Right lung (tissue), 5 donors: ENCODE results near the gene VSIG4. TPM values are rescaled to one million over a fixed set of nuclear protein-coding genes. Genes with fewer than 3 reads are reported as not detected.

Source experiments
- DNase-seq, 2 donors: peaks; one replicate each; pipeline ENCODE4 v3.0.0-alpha.2; 2013
- polyA plus RNA-seq, 5 donors: library from polyadenylated mRNA; unstranded; fragments of 120-200 nt; gene quantifications; one replicate each; pipeline versions ENCODE4 v1.2.1 to v1.2.3, GENCODE V29; 2013; ENCODE audit warnings: inconsistent platforms in 1 of 5, low replicate concordance in 1 of 5; ENCODE audit not compliant: insufficient read length in 5 of 5, insufficient read depth in 1 of 5

Gene VSIG4
- polyA plus RNA-seq, 5 donors: 6.7 to 13.5 (median 11.1) TPM

- DNase-seq: no peak
Measured at GRCh38 chrX:66009231-66009845, 30.5 kb downstream of the VSIG4 start.

GRCh38 chrX:66008328-66008970 lies 31.4 kb downstream of the VSIG4 start:
- DNase-seq: no peak

- DNase-seq: no peak
Measured at GRCh38 chrX:66007851-66008250, 32.0 kb downstream of the VSIG4 start.

- DNase-seq: no peak
Measured at GRCh38 chrX:66005830-66006449, 33.9 kb downstream of the VSIG4 start.

- DNase-seq: no peak
Measured at GRCh38 chrX:66004928-66005829, 34.7 kb downstream of the VSIG4 start.

GRCh38 chrX:66002824-66003680 lies 36.8 kb downstream of the VSIG4 start:
- no peak for DNase-seq

GRCh38 chrX:66001596-66001995 lies 38.3 kb downstream of the VSIG4 start:
- DNase-seq: no peak

- no peak for DNase-seq
Measured at GRCh38 chrX:66000628-66001272, 39.1 kb downstream of the VSIG4 start.

- DNase-seq: no peak
Measured at GRCh38 chrX:66000178-66000577, 39.7 kb downstream of the VSIG4 start.

- DNase-seq: no peak
Measured at GRCh38 chrX:65999563-66000148, 40.2 kb downstream of the VSIG4 start.

- DNase-seq: no peak
Measured at GRCh38 chrX:65999029-65999562, 40.8 kb downstream of the VSIG4 start.

GRCh38 chrX:65997978-65998717 lies 41.7 kb downstream of the VSIG4 start:
- DNase-seq: no peak

- no peak for DNase-seq
Measured at GRCh38 chrX:65994519-65995506, 45.1 kb downstream of the VSIG4 start.

- no peak for DNase-seq
Measured at GRCh38 chrX:65993915-65994460, 45.9 kb downstream of the VSIG4 start.

- no peak for DNase-seq
Measured at GRCh38 chrX:65993332-65993731, 46.5 kb downstream of the VSIG4 start.

- no peak for DNase-seq
Measured at GRCh38 chrX:65990702-65991101, 49.2 kb downstream of the VSIG4 start.

- DNase-seq: no peak
Measured at GRCh38 chrX:65987811-65988210, 52.1 kb downstream of the VSIG4 start.
